Measurements from ENCODE around the gene ZHX3.

The ZHX3 gene

GRCh38 chr20:41176711-41177552 is 140.6 kb downstream of the ZHX3 start:
- no peak overlapping the region for H3K27ac Mint-ChIP-seq

GRCh38 chr20:41175727-41176330 is 141.7 kb downstream of the ZHX3 start:
- Mint-ChIP-seq H3K4me1 (ENCODE audit: low read depth) (peaks cover 4% of the 10 kb centered on the region), H3K27me3 (ENCODE audit: low read depth) (no peaks in the 10 kb centered on the region), H3K4me3 (no peak overlapping the region), H3K9me3 (no peaks in the 10 kb centered on the region), H3K27ac (no peak overlapping the region), H3K36me3 (ENCODE audit: low read depth) (peaks cover 72% of the 10 kb centered on the region)
- no peak for DNase-seq (ENCODE audit: low spot score)

More at GRCh38 chr20:41176711-41177552, 140.6 kb downstream of the ZHX3 start:
- Mint-ChIP-seq H3K4me1 (ENCODE audit: low read depth) (peaks cover 7% of the 10 kb centered on the region), H3K36me3 (ENCODE audit: low read depth) (peaks cover 66% of the 10 kb centered on the region), H3K27me3 (ENCODE audit: low read depth) (no peaks in the 10 kb centered on the region), H3K9me3 (no peaks in the 10 kb centered on the region), H3K4me3 (no peak overlapping the region)
- DNase-seq (ENCODE audit: low spot score) = no peak

DNA sequence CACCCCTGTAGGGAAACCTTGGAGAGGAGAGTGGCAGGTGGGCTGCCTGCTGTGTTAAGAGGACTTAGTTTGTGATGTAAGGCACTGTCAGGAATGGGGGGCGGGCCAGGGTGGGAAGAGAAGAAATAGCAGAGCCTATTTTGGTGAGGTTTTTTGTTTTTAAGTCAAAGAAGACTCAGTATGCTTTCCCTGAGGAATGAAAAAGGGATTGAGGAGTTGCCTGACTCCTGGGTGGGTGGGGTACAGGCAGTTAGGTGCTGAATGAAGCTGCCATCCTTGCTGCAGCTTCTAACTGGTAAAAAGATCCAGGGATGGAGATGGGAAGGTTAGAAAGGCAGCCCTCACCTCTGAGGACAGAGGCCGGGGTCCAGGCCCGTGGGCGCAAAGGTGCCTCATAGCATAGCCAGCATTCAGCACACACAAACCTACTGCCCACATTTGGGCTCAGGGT is 142.3 kb downstream of the ZHX3 start:
- H3K4me1 Mint-ChIP-seq (ENCODE audit: low read depth) = peaks cover 6% of the 10 kb centered on the region
- H3K4me3 Mint-ChIP-seq = no peak overlapping the region
- no peak overlapping the region for H3K27ac Mint-ChIP-seq
- no peak for DNase-seq (ENCODE audit: low spot score)
- peaks cover 76% of the 10 kb centered on the region for H3K36me3 Mint-ChIP-seq (ENCODE audit: low read depth)
- no peaks in the 10 kb centered on the region for H3K9me3 Mint-ChIP-seq
- no peaks in the 10 kb centered on the region for H3K27me3 Mint-ChIP-seq (ENCODE audit: low read depth)

DNA sequence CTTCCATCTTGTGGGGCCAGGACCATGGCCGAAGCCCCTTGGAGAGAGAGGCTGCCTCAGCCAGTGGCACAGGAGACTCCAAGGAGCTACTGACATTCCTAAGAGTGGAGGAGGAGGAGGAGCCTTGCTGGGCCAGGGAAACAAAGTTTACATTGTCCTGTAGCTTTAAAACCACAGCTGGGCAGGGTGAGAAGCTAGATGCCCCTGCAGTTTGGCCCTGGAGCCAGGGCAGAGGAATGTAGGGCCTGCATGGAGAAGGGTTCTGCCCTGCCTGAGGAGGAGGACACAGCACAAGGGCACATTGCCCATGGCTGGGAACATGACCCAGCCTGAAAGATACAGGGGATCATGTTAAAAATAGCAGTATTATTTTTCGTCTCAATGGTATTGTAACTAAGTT is 142.7 kb downstream of the ZHX3 start:
- Mint-ChIP-seq H3K27ac (peak overlapping the region; percentile 68), H3K4me1 (ENCODE audit: low read depth) (peaks cover 6% of the 10 kb centered on the region), H3K9me3 (no peaks in the 10 kb centered on the region), H3K4me3 (no peak overlapping the region), H3K36me3 (ENCODE audit: low read depth) (peaks cover 80% of the 10 kb centered on the region), H3K27me3 (ENCODE audit: low read depth) (no peaks in the 10 kb centered on the region)
- no peak for DNase-seq (ENCODE audit: low spot score)

GRCh38 chr20:41174373-41174772 is 143.2 kb downstream of the ZHX3 start:
- H3K36me3 Mint-ChIP-seq (ENCODE audit: low read depth) = peaks cover 83% of the 10 kb centered on the region
- H3K27me3 Mint-ChIP-seq (ENCODE audit: low read depth) = no peaks in the 10 kb centered on the region
- no peak for DNase-seq (ENCODE audit: low spot score)
- H3K9me3 Mint-ChIP-seq = no peaks in the 10 kb centered on the region
- H3K4me1 Mint-ChIP-seq (ENCODE audit: low read depth) = peaks cover 6% of the 10 kb centered on the region
- no peak overlapping the region for H3K4me3 Mint-ChIP-seq
- H3K27ac Mint-ChIP-seq = peak overlapping the region; percentile 63

- H3K36me3 Mint-ChIP-seq (ENCODE audit: low read depth) = peaks cover 84% of the 10 kb centered on the region
These were observed 143.7 kb downstream of the ZHX3 start for GRCh38 chr20:41173791-41174341.

DNA sequence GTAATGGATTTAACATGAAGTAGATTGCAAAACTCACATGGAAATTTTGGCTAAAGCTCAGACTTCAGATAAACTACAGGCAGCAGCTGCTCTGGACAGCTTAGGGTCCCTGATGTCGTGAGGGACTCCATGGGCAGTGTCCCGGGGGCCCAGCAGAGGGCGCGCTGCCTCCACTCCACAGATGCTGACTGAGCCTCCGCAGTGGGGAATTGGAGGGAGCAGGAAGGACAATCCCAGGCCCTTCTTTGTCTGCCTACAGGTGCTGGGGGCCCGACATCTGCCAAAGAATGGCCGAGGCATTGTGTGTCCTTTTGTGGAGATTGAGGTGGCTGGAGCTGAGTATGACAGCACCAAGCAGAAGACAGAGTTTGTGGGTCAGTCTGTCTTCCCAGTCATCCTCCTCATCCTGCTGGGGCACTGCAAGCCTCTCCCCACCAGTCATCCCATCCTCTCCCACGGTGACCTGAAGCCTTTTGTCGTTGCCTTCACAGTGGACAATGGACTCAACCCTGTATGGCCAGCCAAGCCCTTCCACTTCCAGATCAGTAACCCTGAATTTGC is 144.3 kb downstream of the ZHX3 start:
- Mint-ChIP-seq H3K4me3 (no peak overlapping the region), H3K9me3 (no peaks in the 10 kb centered on the region), H3K27ac (no peak overlapping the region), H3K4me1 (ENCODE audit: low read depth) (peaks cover 6% of the 10 kb centered on the region), H3K36me3 (ENCODE audit: low read depth) (peaks cover 83% of the 10 kb centered on the region), H3K27me3 (ENCODE audit: low read depth) (no peaks in the 10 kb centered on the region)
- peak; percentile 36 for DNase-seq (ENCODE audit: low spot score)

More at GRCh38 chr20:41173791-41174341, 143.7 kb downstream of the ZHX3 start:
- no peak for DNase-seq (ENCODE audit: low spot score)
- Mint-ChIP-seq H3K9me3 (no peaks in the 10 kb centered on the region), H3K27ac (no peak overlapping the region), H3K27me3 (ENCODE audit: low read depth) (no peaks in the 10 kb centered on the region), H3K4me3 (no peak overlapping the region), H3K4me1 (ENCODE audit: low read depth) (peaks cover 6% of the 10 kb centered on the region)

- DNase-seq (ENCODE audit: low spot score) = no peak
- Mint-ChIP-seq H3K36me3 (ENCODE audit: low read depth) (peaks cover 83% of the 10 kb centered on the region), H3K9me3 (no peaks in the 10 kb centered on the region), H3K27ac (no peak overlapping the region), H3K4me3 (no peak overlapping the region), H3K4me1 (ENCODE audit: low read depth) (peaks cover 7% of the 10 kb centered on the region), H3K27me3 (ENCODE audit: low read depth) (no peaks in the 10 kb centered on the region)
These were observed 145.0 kb downstream of the ZHX3 start for GRCh38 chr20:41172296-41173140.

- no peaks in the 10 kb centered on the region for H3K9me3 Mint-ChIP-seq
- H3K36me3 Mint-ChIP-seq (ENCODE audit: low read depth) = peaks cover 88% of the 10 kb centered on the region
These were observed 145.7 kb downstream of the ZHX3 start for GRCh38 chr20:41171736-41172295.

GRCh38 chr20:41170386-41171105 is 147.0 kb downstream of the ZHX3 start:
- DNase-seq (ENCODE audit: low spot score) = no peak
- peaks cover 88% of the 10 kb centered on the region for H3K36me3 Mint-ChIP-seq (ENCODE audit: low read depth)
- peak overlapping the region; percentile 9 for H3K27ac Mint-ChIP-seq
- no peak overlapping the region for H3K4me3 Mint-ChIP-seq
- H3K4me1 Mint-ChIP-seq (ENCODE audit: low read depth) = peaks cover 18% of the 10 kb centered on the region
- no peaks in the 10 kb centered on the region for H3K27me3 Mint-ChIP-seq (ENCODE audit: low read depth)
- H3K9me3 Mint-ChIP-seq = no peaks in the 10 kb centered on the region

More at GRCh38 chr20:41171736-41172295, 145.7 kb downstream of the ZHX3 start:
- Mint-ChIP-seq H3K27ac (peak overlapping the region; percentile 29), H3K4me3 (no peak overlapping the region), H3K27me3 (ENCODE audit: low read depth) (no peaks in the 10 kb centered on the region), H3K4me1 (ENCODE audit: low read depth) (peaks cover 14% of the 10 kb centered on the region)
- no peak for DNase-seq (ENCODE audit: low spot score)

DNA sequence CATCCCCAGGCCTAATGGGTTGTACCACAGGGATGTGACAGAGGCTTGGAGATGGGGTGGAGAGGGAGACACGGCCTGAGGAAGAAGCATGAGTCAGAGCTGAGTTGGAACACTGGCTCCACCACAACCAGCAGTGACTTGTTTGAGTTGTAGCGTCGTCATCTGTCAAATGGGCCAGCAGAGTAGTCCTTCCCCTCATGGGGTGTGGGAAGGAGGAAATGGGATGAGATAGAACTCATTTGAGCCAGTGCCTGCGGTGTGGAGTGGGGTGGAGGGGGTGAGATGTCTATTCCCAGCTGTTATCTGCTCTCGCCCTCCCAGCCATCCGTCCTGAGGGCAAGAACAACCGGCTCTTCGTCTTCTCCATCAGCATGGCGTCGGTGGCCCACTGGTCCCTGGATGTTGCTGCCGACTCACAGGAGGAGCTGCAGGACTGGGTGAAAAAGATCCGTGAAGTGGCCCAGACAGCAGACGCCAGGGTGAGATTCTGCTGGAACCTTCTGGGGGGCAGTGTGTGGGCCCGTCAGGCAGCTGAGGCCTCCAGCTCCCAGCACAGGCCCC is 147.7 kb downstream of the ZHX3 start:
- Mint-ChIP-seq H3K9me3 (no peaks in the 10 kb centered on the region), H3K27me3 (ENCODE audit: low read depth) (no peaks in the 10 kb centered on the region), H3K27ac (no peak overlapping the region), H3K4me3 (no peak overlapping the region), H3K36me3 (ENCODE audit: low read depth) (peaks cover 93% of the 10 kb centered on the region), H3K4me1 (ENCODE audit: low read depth) (peaks cover 23% of the 10 kb centered on the region)
- no peak for DNase-seq (ENCODE audit: low spot score)

DNA sequence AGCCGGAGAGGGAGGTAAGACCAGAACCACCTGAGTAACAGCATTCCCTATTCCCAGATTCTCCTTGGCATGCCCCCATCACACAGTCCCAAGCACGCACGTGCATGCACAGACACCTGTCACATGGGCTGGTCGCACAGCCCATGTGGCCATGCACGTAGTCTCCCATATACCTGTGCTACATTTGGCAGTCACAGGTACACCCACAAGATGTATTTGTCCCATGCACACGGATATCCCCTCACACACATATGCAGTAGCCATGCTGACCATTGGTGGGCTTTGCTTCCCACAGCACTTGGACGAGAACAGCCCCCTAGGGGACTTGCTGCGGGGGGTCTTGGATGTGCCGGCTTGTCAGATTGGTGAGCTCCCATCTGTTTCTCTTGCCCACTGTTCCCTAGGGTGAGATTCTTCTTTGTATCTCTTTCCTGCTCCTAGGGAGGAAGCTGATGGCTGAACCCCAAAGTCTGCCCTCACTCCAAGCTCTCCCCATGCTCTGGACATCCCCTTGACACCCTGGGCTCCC is 148.3 kb downstream of the ZHX3 start:
- Mint-ChIP-seq H3K4me1 (ENCODE audit: low read depth) (peaks cover 24% of the 10 kb centered on the region), H3K9me3 (no peaks in the 10 kb centered on the region), H3K36me3 (ENCODE audit: low read depth) (peaks cover 92% of the 10 kb centered on the region), H3K27ac (no peak overlapping the region), H3K4me3 (no peak overlapping the region), H3K27me3 (ENCODE audit: low read depth) (no peaks in the 10 kb centered on the region)
- no peak for DNase-seq (ENCODE audit: low spot score)

Measured in T-helper 2 cell treated with Interferon-gamma antibody and Interleukin-4, amounts not matched to agents 5 μg/mL and 100 μg/mL, for 36 hours (primary cell).